ENCODE results near the gene TRMU.

The TRMU gene

DNA sequence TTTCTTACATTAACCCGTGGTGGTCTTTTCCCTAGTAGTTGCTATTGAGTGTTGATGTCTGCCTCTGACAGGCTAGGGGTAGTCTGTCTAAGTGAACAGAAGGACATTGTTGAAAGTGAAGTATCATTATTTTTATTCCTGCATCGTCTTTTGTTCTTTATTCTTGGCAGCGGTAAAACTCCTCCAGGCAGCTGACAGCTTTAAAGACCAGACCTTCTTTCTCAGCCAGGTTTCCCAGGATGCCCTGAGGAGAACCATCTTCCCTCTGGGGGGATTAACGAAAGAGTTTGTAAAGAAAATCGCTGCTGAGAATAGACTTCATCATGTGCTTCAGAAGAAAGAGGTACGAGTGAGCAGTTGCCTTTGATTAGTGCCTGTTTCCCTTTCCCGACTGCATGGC is 14.6 kb downstream of the TRMU start:
- no peak for DNase-seq (ENCODE audit: low read depth, low spot score)
- peaks cover 97% of the 10 kb centered on the region for H3K36me3 ChIP-seq (ENCODE audit: insufficient read depth, insufficient read length, low read length)
- H3K4me1 ChIP-seq (ENCODE audit: insufficient read depth, insufficient read length) = no peaks in the 10 kb centered on the region
- TF ChIP-seq YY1 (IDR thresholded peaks at IDR 0.05; ENCODE audit: insufficient read depth, insufficient read length) (no peak), ZNF274 (IDR thresholded peaks at IDR 0.05; ENCODE audit: low read depth, low read length) (no peak), SUZ12 (IDR thresholded peaks at IDR 0.05; ENCODE audit: extremely low read depth, insufficient read depth, insufficient read length) (no peak)
- H3K9me3 ChIP-seq (ENCODE audit: insufficient read depth, low read length) = no peaks in the 10 kb centered on the region
- H3K4me3 ChIP-seq (ENCODE audit: insufficient read length, low read depth) = no peak overlapping the region
- no peak overlapping the region for H3K9ac ChIP-seq (ENCODE audit: insufficient read length, low read depth)
- no peaks in the 10 kb centered on the region for H3K27me3 ChIP-seq (ENCODE audit: insufficient read depth, insufficient read length)

DNA sequence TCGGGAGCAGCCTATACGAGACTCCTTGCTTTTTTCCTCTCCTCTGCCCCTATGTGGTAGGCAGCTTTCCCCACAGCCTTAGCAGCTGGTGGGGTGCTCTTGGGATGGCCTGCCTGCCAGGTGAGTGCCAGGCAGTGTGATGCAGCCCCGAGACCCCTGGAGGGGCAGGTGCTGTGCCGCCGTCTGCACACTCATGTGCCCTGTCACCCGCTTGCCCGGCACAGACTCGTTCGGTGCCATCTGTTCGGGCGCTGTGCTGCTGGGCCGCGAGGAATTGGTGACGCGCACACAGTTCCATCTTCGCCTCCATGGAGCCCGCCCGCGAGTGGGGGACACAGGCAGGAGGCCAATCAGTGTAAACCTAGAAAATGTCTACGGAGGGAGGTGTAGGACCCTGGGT is 15.1 kb downstream of the TRMU start:
- Histone ChIP-seq H3K4me3 (ENCODE audit: insufficient read length, low read depth) (no peak overlapping the region), H3K4me1 (ENCODE audit: insufficient read depth, insufficient read length) (no peaks in the 10 kb centered on the region), H3K9ac (ENCODE audit: insufficient read length, low read depth) (no peak overlapping the region), H3K9me3 (ENCODE audit: insufficient read depth, low read length) (no peaks in the 10 kb centered on the region), H3K36me3 (ENCODE audit: insufficient read depth, insufficient read length, low read length) (peaks cover 97% of the 10 kb centered on the region), H3K27me3 (ENCODE audit: insufficient read depth, insufficient read length) (no peaks in the 10 kb centered on the region)
- TF ChIP-seq YY1 (IDR thresholded peaks at IDR 0.05; ENCODE audit: insufficient read depth, insufficient read length) = no peak
- no peak for TF ChIP-seq ZNF274 (IDR thresholded peaks at IDR 0.05; ENCODE audit: low read depth, low read length)
- no peak for TF ChIP-seq SUZ12 (IDR thresholded peaks at IDR 0.05; ENCODE audit: extremely low read depth, insufficient read depth, insufficient read length)
- DNase-seq (ENCODE audit: low read depth, low spot score) = no peak

DNA sequence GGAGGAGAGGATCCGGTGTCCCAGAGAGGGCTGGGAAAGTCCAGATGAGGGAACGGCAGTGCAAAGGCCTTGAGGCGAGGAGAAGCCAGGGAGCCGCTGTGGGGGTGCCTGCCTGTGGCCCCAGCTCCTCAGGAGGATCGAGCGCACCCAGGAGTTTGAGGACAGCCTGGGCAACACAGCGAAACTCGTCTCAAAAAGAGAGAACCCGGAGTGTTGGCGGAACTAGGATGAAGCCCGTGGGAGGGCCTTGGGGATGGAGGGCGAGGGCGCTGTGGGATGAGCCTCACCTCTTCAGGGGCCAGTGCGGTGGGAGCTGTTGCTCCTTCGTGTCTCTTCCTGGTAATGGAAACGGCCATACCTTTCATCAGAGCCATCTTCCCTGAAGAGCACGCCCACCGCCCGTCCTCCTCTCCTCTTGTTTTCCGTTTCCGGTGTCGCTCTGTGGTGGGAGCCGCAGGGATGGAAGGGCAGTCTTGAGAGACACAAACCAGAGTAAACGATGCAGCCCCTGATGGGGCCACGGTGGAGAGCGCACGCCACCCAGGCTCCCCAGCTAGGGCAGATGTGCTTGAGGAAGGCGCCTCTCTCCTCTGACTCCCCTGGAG is 15.7 kb downstream of the TRMU start:
- peaks cover 97% of the 10 kb centered on the region for H3K36me3 ChIP-seq (ENCODE audit: insufficient read depth, insufficient read length, low read length)
- H3K9ac ChIP-seq (ENCODE audit: insufficient read length, low read depth) = no peak overlapping the region

DNA sequence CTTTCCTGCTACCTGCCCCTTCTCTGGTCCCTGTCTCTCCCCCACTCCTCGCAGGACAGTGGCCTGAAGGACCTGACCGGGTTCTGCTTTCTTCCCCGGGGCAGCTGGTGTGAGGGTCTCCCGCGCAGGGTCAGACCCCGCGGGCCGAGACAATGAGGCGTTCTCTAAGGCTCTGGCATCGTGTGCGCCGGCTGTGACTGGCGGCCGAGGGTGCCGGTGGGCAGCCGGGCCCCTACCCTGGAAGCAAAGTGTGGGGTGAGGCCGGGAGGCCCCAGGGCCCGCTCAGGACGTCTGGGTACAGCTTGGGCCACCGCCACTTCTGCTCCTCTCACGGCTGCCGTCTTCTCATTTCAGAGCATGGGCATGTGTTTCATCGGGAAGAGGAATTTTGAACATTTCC is 16.3 kb downstream of the TRMU start:
- peaks cover 97% of the 10 kb centered on the region for H3K36me3 ChIP-seq (ENCODE audit: insufficient read depth, insufficient read length, low read length)
- no peak overlapping the region for H3K4me3 ChIP-seq (ENCODE audit: insufficient read length, low read depth)
- no peak overlapping the region for H3K9ac ChIP-seq (ENCODE audit: insufficient read length, low read depth)
- no peaks in the 10 kb centered on the region for H3K4me1 ChIP-seq (ENCODE audit: insufficient read depth, insufficient read length)
- H3K9me3 ChIP-seq (ENCODE audit: insufficient read depth, low read length) = no peaks in the 10 kb centered on the region
- TF ChIP-seq SUZ12 (IDR thresholded peaks at IDR 0.05; ENCODE audit: extremely low read depth, insufficient read depth, insufficient read length) (no peak), YY1 (IDR thresholded peaks at IDR 0.05; ENCODE audit: insufficient read depth, insufficient read length) (no peak), ZNF274 (IDR thresholded peaks at IDR 0.05; ENCODE audit: low read depth, low read length) (no peak)
- DNase-seq (ENCODE audit: low read depth, low spot score) = no peak
- no peaks in the 10 kb centered on the region for H3K27me3 ChIP-seq (ENCODE audit: insufficient read depth, insufficient read length)

More for the DNA sequence above, 15.7 kb downstream of the TRMU start:
- no peaks in the 10 kb centered on the region for H3K9me3 ChIP-seq (ENCODE audit: insufficient read depth, low read length)
- TF ChIP-seq SUZ12 (IDR thresholded peaks at IDR 0.05; ENCODE audit: extremely low read depth, insufficient read depth, insufficient read length) (no peak), ZNF274 (IDR thresholded peaks at IDR 0.05; ENCODE audit: low read depth, low read length) (no peak), YY1 (IDR thresholded peaks at IDR 0.05; ENCODE audit: insufficient read depth, insufficient read length) (no peak)
- H3K4me3 ChIP-seq (ENCODE audit: insufficient read length, low read depth) = no peak overlapping the region
- no peak for DNase-seq (ENCODE audit: low read depth, low spot score)
- no peaks in the 10 kb centered on the region for H3K4me1 ChIP-seq (ENCODE audit: insufficient read depth, insufficient read length)
- no peaks in the 10 kb centered on the region for H3K27me3 ChIP-seq (ENCODE audit: insufficient read depth, insufficient read length)

DNA sequence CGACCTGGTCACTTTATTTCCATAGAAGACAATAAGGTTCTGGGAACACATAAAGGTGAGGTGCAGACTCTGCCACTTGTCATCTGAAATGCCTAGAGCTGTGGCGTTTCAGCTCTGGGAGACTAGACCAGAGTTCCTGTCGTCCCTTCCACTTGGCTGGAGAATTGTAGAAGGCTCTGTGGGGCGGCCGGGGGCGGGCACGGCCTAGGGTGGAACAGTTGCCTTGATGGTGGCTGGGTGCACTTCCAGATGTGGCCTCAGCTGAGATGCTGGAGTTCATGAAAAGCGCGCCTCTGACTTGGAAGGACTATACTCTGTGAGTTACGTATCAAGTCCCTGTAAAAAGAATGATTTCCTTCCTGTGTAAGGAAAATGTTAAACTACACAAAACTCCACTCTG is 16.8 kb downstream of the TRMU start:
- no peak for DNase-seq (ENCODE audit: low read depth, low spot score)
- H3K36me3 ChIP-seq (ENCODE audit: insufficient read depth, insufficient read length, low read length) = peaks cover 98% of the 10 kb centered on the region
- no peak for TF ChIP-seq SUZ12 (IDR thresholded peaks at IDR 0.05; ENCODE audit: extremely low read depth, insufficient read depth, insufficient read length)
- TF ChIP-seq ZNF274 (IDR thresholded peaks at IDR 0.05; ENCODE audit: low read depth, low read length) = no peak
- no peak for TF ChIP-seq YY1 (IDR thresholded peaks at IDR 0.05; ENCODE audit: insufficient read depth, insufficient read length)

DNA sequence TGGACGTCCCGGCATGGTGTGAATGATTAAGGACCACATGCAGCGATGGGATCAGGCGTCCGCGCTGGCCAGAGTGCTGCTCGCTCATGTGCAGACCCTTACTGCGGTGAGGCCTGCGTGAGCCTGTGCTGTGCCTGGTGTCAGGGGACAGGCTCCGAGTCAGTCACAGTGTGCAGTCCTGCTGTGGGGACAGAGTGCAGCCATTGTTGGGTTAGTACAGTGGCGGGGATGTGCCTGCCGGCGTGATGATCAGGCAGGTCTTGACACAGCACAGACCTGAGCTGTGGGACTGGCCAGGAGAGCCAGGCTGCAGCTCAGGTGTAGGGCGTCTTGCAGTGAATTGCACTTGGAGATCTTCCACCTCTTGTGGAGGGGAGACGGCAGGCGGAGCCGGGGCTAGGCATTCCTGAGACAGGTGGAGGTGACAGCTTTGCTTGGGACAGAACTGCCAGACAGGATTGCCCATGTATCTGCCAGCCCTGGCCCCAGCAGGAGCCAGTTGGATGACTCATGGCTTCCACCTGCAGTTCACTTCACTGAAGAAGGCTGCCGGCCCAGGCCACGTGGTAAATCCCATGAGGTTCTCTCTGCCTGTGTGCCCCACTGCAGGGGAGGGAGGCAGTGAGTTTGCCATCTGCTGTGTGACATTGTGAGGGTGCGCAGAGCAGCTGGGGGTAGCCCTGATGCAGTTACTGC is 17.3 kb downstream of the TRMU start:
- Histone ChIP-seq H3K9me3 (ENCODE audit: insufficient read depth, low read length) (no peaks in the 10 kb centered on the region), H3K4me3 (ENCODE audit: insufficient read length, low read depth) (no peak overlapping the region), H3K9ac (ENCODE audit: insufficient read length, low read depth) (no peak overlapping the region), H3K4me1 (ENCODE audit: insufficient read depth, insufficient read length) (no peaks in the 10 kb centered on the region), H3K27me3 (ENCODE audit: insufficient read depth, insufficient read length) (no peaks in the 10 kb centered on the region), H3K36me3 (ENCODE audit: insufficient read depth, insufficient read length, low read length) (peaks cover 98% of the 10 kb centered on the region)
- no peak for DNase-seq (ENCODE audit: low read depth, low spot score)
- no peak for TF ChIP-seq YY1 (IDR thresholded peaks at IDR 0.05; ENCODE audit: insufficient read depth, insufficient read length)

More for the DNA sequence above, 16.8 kb downstream of the TRMU start:
- Histone ChIP-seq H3K27me3 (ENCODE audit: insufficient read depth, insufficient read length) (no peaks in the 10 kb centered on the region), H3K9ac (ENCODE audit: insufficient read length, low read depth) (no peak overlapping the region), H3K9me3 (ENCODE audit: insufficient read depth, low read length) (no peaks in the 10 kb centered on the region), H3K4me3 (ENCODE audit: insufficient read length, low read depth) (no peak overlapping the region), H3K4me1 (ENCODE audit: insufficient read depth, insufficient read length) (no peaks in the 10 kb centered on the region)

DNA sequence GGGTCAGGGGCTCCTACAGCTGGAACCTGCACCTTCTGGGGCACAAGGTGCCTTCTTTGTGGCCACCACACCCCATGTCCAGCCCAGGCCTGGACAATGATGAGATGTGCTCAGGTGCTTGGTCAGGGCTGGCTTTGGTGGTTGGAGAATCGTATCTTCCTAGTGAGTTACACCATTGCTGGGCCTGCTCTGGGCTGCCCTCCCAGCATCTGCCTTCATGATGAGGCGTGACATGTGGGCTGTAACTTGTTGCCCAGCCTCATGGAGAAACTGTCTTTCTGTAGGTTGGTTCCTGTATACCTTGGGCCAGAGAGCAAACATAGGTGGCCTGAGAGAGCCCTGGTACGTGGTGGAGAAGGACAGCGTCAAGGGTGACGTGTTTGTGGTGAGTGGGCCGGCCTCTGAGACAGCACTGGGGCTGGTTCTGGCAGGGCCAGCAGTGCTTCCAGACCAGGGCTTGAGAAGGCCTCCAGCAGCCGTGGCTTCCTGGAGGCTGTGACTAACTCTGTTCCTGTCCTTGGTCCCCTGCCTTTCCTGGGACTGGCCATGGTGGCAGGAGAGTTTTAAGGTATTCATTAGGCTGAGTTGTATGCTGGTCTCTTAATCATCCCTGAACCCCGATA is 18.1 kb downstream of the TRMU start:
- Histone ChIP-seq H3K9me3 (ENCODE audit: insufficient read depth, low read length) (no peaks in the 10 kb centered on the region), H3K36me3 (ENCODE audit: insufficient read depth, insufficient read length, low read length) (peaks cover 98% of the 10 kb centered on the region), H3K9ac (ENCODE audit: insufficient read length, low read depth) (no peak overlapping the region)

More for the DNA sequence above, 18.1 kb downstream of the TRMU start:
- no peaks in the 10 kb centered on the region for H3K4me1 ChIP-seq (ENCODE audit: insufficient read depth, insufficient read length)
- DNase-seq (ENCODE audit: low read depth, low spot score) = no peak
- no peak for TF ChIP-seq YY1 (IDR thresholded peaks at IDR 0.05; ENCODE audit: insufficient read depth, insufficient read length)
- TF ChIP-seq SUZ12 (IDR thresholded peaks at IDR 0.05; ENCODE audit: extremely low read depth, insufficient read depth, insufficient read length) = no peak
- TF ChIP-seq ZNF274 (IDR thresholded peaks at IDR 0.05; ENCODE audit: low read depth, low read length) = no peak
- H3K27me3 ChIP-seq (ENCODE audit: insufficient read depth, insufficient read length) = no peaks in the 10 kb centered on the region
- H3K4me3 ChIP-seq (ENCODE audit: insufficient read length, low read depth) = no peak overlapping the region
